Measurements from ENCODE around the gene TMEM26.

The TMEM26 gene

DNA sequence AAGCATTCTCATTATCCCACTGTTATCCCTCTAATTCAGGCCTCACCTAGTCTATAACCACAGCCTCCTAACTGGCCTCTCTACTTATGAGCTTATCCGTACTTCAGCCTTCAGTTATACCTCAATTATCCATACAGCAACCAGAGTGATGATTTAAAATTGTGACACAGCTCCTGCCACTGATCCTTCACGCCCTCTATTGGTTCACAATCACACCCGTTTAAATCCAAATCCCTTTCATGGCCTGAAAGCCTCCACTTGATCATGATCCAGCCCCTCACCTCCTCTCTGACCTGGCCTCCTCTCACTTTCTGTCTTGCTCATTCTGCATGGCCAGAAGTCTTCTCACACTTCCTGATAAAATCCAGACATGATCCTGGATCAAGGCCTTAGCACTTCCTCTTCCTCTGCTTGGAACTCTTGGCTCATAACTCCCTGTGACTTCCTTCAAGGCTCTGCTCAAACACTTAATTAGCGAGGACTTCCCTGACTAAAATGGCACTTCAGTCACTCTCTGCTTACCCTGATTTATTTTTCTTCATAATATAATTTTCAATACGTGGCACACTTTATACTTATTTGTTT, 19.0 kb upstream of the TMEM26 start:
- ChIA-PET POLR2A (no interaction called here), CTCF (no interaction called here)
- Histone ChIP-seq H3K27ac (ENCODE audit: extremely low read depth, low read depth, low read length) (no peak overlapping the region), H3K4me1 (ENCODE audit: control insufficient read depth, insufficient read depth, low read length) (no peaks in the 10 kb centered on the region), H3K9me3 (ENCODE audit: control insufficient read depth, insufficient read depth, low read depth, low read length) (no peaks in the 10 kb centered on the region), H3K36me3 (ENCODE audit: control insufficient read depth in 2 of 2, insufficient read depth in 1 of 2, low read length in 2 of 2) (no peaks in the 10 kb centered on the region), H3K4me3 (ENCODE audit: low read depth, low read length) (no peak overlapping the region)
- TF ChIP-seq BCL11B (tag by site-specific recombination; IDR thresholded peaks at IDR 0.05; ENCODE audit: low read depth) (no peak), ZNF19 (tag by site-specific recombination; IDR thresholded peaks at IDR 0.05; ENCODE audit: low read depth) (no peak), OVOL3 (tag by site-specific recombination; IDR thresholded peaks at IDR 0.05) (no peak)
- TF ChIP-seq, protein P1, sequence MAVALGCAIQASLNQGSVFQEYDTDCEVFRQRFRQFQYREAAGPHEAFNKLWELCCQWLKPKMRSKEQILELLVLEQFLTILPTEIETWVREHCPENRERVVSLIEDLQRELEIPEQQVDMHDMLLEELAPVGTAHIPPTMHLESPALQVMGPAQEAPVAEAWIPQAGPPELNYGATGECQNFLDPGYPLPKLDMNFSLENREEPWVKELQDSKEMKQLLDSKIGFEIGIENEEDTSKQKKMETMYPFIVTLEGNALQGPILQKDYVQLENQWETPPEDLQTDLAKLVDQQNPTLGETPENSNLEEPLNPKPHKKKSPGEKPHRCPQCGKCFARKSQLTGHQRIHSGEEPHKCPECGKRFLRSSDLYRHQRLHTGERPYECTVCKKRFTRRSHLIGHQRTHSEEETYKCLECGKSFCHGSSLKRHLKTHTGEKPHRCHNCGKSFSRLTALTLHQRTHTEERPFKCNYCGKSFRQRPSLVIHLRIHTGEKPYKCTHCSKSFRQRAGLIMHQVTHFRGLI (tag by site-specific recombination; IDR thresholded peaks at IDR 0.05) = no peak

DNA sequence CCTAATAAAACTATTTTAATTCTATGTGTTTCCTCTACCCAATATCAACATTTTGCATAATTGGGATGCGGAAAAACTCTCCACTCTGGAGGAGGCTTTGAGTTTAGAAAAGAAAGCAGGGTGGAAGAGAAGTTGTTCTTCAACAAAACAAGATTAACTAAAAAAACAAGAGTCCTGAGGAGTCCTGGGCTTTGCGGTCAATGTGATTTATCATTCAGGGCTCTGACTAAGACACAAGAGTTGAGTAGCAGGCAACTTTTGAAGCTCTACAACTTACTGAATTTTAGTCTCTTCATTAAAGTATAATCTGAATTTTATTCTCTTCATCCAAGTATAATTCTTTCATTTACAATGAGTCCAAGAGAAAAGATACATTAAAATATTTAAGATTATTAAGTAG, 18.3 kb upstream of the TMEM26 start:
- POLR2A ChIA-PET = no interaction called here
- Histone ChIP-seq H3K4me1 (ENCODE audit: control insufficient read depth, insufficient read depth, low read length) (no peaks in the 10 kb centered on the region), H3K36me3 (ENCODE audit: control insufficient read depth in 2 of 2, insufficient read depth in 1 of 2, low read length in 2 of 2) (no peaks in the 10 kb centered on the region), H3K4me3 (ENCODE audit: low read depth, low read length) (no peak overlapping the region), H3K9me3 (ENCODE audit: control insufficient read depth, insufficient read depth, low read depth, low read length) (no peaks in the 10 kb centered on the region), H3K27ac (ENCODE audit: extremely low read depth, low read depth, low read length) (no peak overlapping the region)
- CTCF ChIA-PET = no interaction called here
- TF ChIP-seq IKZF3 (tag by site-specific recombination; IDR thresholded peaks at IDR 0.05) (no peak), ZNF830 (tag by site-specific recombination; IDR thresholded peaks at IDR 0.05; ENCODE audit: low read depth) (no peak), KLF7 (tag by site-specific recombination; IDR thresholded peaks at IDR 0.05; ENCODE audit: borderline replicate concordance) (no peak), ZNF133 (tag by site-specific recombination; IDR thresholded peaks at IDR 0.05) (no peak), ZNF248 (tag by site-specific recombination; IDR thresholded peaks at IDR 0.05) (no peak), ZIC2 (tag by site-specific recombination; IDR thresholded peaks at IDR 0.05) (no peak), ZBTB20 (tag by site-specific recombination; IDR thresholded peaks at IDR 0.05) (no peak), ZNF560 (tag by site-specific recombination; IDR thresholded peaks at IDR 0.05; ENCODE audit: borderline replicate concordance) (no peak), KLF1 (tag by site-specific recombination; IDR thresholded peaks at IDR 0.05) (no peak), ZNF785 (tag by site-specific recombination; IDR thresholded peaks at IDR 0.05) (no peak)
- TF ChIP-seq, protein P2, sequence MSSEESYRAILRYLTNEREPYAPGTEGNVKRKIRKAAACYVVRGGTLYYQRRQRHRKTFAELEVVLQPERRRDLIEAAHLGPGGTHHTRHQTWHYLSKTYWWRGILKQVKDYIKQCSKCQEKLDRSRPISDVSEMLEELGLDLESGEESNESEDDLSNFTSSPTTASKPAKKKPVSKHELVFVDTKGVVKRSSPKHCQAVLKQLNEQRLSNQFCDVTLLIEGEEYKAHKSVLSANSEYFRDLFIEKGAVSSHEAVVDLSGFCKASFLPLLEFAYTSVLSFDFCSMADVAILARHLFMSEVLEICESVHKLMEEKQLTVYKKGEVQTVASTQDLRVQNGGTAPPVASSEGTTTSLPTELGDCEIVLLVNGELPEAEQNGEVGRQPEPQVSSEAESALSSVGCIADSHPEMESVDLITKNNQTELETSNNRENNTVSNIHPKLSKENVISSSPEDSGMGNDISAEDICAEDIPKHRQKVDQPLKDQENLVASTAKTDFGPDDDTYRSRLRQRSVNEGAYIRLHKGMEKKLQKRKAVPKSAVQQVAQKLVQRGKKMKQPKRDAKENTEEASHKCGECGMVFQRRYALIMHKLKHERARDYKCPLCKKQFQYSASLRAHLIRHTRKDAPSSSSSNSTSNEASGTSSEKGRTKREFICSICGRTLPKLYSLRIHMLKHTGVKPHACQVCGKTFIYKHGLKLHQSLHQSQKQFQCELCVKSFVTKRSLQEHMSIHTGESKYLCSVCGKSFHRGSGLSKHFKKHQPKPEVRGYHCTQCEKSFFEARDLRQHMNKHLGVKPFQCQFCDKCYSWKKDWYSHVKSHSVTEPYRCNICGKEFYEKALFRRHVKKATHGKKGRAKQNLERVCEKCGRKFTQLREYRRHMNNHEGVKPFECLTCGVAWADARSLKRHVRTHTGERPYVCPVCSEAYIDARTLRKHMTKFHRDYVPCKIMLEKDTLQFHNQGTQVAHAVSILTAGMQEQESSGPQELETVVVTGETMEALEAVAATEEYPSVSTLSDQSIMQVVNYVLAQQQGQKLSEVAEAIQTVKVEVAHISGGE (tag by site-specific recombination; conservative IDR thresholded peaks at IDR 0.05; ENCODE audit: low read depth) = no peak
- TF ChIP-seq, protein P3, sequence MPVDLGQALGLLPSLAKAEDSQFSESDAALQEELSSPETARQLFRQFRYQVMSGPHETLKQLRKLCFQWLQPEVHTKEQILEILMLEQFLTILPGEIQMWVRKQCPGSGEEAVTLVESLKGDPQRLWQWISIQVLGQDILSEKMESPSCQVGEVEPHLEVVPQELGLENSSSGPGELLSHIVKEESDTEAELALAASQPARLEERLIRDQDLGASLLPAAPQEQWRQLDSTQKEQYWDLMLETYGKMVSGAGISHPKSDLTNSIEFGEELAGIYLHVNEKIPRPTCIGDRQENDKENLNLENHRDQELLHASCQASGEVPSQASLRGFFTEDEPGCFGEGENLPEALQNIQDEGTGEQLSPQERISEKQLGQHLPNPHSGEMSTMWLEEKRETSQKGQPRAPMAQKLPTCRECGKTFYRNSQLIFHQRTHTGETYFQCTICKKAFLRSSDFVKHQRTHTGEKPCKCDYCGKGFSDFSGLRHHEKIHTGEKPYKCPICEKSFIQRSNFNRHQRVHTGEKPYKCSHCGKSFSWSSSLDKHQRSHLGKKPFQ (tag by site-specific recombination; IDR thresholded peaks at IDR 0.05) = no peak

DNA sequence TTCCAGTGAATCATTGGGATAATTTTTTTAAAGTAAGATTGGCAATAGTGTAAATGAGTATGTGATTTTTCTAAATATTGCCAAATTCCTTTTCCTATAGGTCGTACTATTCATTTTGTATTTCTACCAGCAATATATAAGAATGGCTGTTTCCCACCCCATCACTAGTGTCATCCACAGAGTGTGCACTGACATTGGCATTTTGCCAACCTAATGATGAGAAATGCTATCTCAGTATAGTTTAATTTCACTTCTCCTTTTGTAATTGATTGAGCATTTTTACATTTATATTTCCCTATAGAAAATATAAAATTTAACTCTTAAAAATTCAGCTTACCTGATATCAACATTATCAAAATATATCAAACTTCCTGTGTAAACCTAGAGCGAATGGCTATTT, 17.6 kb upstream of the TMEM26 start:
- Histone ChIP-seq H3K9me3 (ENCODE audit: control insufficient read depth, insufficient read depth, low read depth, low read length) (no peaks in the 10 kb centered on the region), H3K4me3 (ENCODE audit: low read depth, low read length) (no peak overlapping the region), H3K4me1 (ENCODE audit: control insufficient read depth, insufficient read depth, low read length) (no peaks in the 10 kb centered on the region), H3K36me3 (ENCODE audit: control insufficient read depth in 2 of 2, insufficient read depth in 1 of 2, low read length in 2 of 2) (no peaks in the 10 kb centered on the region), H3K27ac (ENCODE audit: extremely low read depth, low read depth, low read length) (no peak overlapping the region)
- ChIA-PET CTCF (interaction anchor here (0.7 kb wide), 1 partner anchor 10 kb away, joined by 3 read pairs; no protein-coding TSS in a partner anchor), POLR2A (no interaction called here)
- TF ChIP-seq TCF7L2 (IDR thresholded peaks at IDR 0.05; ENCODE audit: borderline replicate concordance, low read depth, low read length) = no peak
- TF ChIP-seq, protein P4, sequence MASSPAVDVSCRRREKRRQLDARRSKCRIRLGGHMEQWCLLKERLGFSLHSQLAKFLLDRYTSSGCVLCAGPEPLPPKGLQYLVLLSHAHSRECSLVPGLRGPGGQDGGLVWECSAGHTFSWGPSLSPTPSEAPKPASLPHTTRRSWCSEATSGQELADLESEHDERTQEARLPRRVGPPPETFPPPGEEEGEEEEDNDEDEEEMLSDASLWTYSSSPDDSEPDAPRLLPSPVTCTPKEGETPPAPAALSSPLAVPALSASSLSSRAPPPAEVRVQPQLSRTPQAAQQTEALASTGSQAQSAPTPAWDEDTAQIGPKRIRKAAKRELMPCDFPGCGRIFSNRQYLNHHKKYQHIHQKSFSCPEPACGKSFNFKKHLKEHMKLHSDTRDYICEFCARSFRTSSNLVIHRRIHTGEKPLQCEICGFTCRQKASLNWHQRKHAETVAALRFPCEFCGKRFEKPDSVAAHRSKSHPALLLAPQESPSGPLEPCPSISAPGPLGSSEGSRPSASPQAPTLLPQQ (tag by site-specific recombination; IDR thresholded peaks at IDR 0.05) = no peak
- TF ChIP-seq ZNF426 (tag by site-specific recombination; IDR thresholded peaks at IDR 0.05) = no peak
- TF ChIP-seq ZNF792 (tag by site-specific recombination; IDR thresholded peaks at IDR 0.05) = no peak
- no peak for TF ChIP-seq RBAK (tag by site-specific recombination; IDR thresholded peaks at IDR 0.05)
- no peak for TF ChIP-seq ZNF302 (tag by site-specific recombination; IDR thresholded peaks at IDR 0.05; ENCODE audit: low read depth)
- TF ChIP-seq, protein P5, sequence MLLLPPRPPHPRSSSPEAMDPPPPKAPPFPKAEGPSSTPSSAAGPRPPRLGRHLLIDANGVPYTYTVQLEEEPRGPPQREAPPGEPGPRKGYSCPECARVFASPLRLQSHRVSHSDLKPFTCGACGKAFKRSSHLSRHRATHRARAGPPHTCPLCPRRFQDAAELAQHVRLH (tag by site-specific recombination; IDR thresholded peaks at IDR 0.05) = no peak
- no peak for TF ChIP-seq ZNF707 (tag by site-specific recombination; IDR thresholded peaks at IDR 0.05)
- TF ChIP-seq ZNF658 (tag by site-specific recombination; IDR thresholded peaks at IDR 0.05) = no peak
